Psoas muscle (tissue), 8 donors: Measurements from ENCODE around the gene SUSD4. TPM values are rescaled to one million over a fixed set of nuclear protein-coding genes. Genes with fewer than 3 reads are reported as not detected.

Source experiments
- ATAC-seq, 4 donors: fragments of 200-7000 bp; cut with Tn5 transposase; one replicate each; pipeline ENCODE4 v1.9.1; 2020; ENCODE audit warnings: moderate library complexity in 3 of 4, mild to moderate bottlenecking in 2 of 4
- DNase-seq, 2 donors: peaks; one replicate each; pipeline ENCODE4 v3.0.0-alpha.2; 2020
- H3K27ac ChIP-seq: fragments of 200-600 bp; one replicate; pipeline ENCODE4 v1.8.0; 2022
- H3K27me3 ChIP-seq, 3 donors: fragments of 200-600 bp in 1 of 3; one replicate each; pipeline versions ENCODE4 v1.6.1 to v1.8.0; 2013 to 2022; ENCODE audit warnings: low read length in 2 of 3, mild to moderate bottlenecking in 2 of 3, moderate library complexity in 1 of 3; ENCODE audit not compliant: insufficient read depth in 3 of 3
- H3K36me3 ChIP-seq, 2 donors: fragments of 200-600 bp in 1 of 2; one replicate each; pipeline versions ENCODE4 v1.6.1 to v1.8.0; 2013 to 2022; ENCODE audit warnings: low read depth in 1 of 2, mild to moderate bottlenecking in 1 of 2, moderate library complexity in 1 of 2; ENCODE audit not compliant: insufficient read depth in 1 of 2
- H3K4me1 ChIP-seq: fragments of 200-600 bp; one replicate; pipeline ENCODE4 v1.8.0; 2022
- H3K4me3 ChIP-seq: fragments of 200-600 bp; one replicate; pipeline ENCODE4 v1.8.0; 2022; ENCODE audit warnings: mild to moderate bottlenecking
- H3K9me3 ChIP-seq: fragments of 200-600 bp; one replicate; pipeline ENCODE4 v1.8.0; 2022
- CTCF ChIP-seq: fragments of 200-600 bp; IDR thresholded peaks from one replicate; pipeline ENCODE4 v1.8.0; 2022; ENCODE audit warnings: antibody characterized with exemption
- whole genome bisulfite sequencing, 3 donors: extraction: QIAGEN DNeasy Blood & Tissue Kit; methylation state at CpG; one replicate each; pipeline versions ENCODE4 v1.1.6 to v1.1.7; 2013; 5-methylcytosine and 5-hydroxymethylcytosine counted together
- intact Hi-C, 2 donors: fragments of 100-400 bp; cut with DNase I; formaldehyde crosslinking; loops; one replicate each; pipeline versions ENCODE4 v1.11.0 to v1.14.2; 2022
- polyA plus RNA-seq, 3 donors: library from polyadenylated mRNA; stranded (reverse); fragments of 200-250 nt; gene quantifications; one replicate each; pipeline ENCODE4 v1.2.3, GENCODE V29; 2013
- total RNA-seq, 4 donors: library from RNA; stranded (reverse); fragmentation: NEBNext Ultra II Directional in 2 of 4; extraction: Animal tissue kit (Norgen Biotek cat#: 25700) in 2 of 4; gene quantifications; one replicate each; pipeline versions ENCODE4 v1.2.1 to v1.2.4, GENCODE V29; 2021 to 2023
- donor health status: healthy with polysubstance abuse.
- donor health status: DM: no; HTN: no; CAD: no; lungs with moderate emphysema.
- donor health status: Bipolar disorder and iron deficiency.
- donor health status: healthy.
- donor health status: DM: yes; HTN: yes; CAD: no.
- donor health status: DM: no; HTN: no; CAD: no.
- donor health status: DM: no; HTN: no; CAD: no.
- donor health status: DM: yes; HTN: yes; CAD: no.

The SUSD4 gene
- total and polyA plus RNA-seq, 7 donors = 0.08 to 3.9 (median 0.21) TPM

DNA sequence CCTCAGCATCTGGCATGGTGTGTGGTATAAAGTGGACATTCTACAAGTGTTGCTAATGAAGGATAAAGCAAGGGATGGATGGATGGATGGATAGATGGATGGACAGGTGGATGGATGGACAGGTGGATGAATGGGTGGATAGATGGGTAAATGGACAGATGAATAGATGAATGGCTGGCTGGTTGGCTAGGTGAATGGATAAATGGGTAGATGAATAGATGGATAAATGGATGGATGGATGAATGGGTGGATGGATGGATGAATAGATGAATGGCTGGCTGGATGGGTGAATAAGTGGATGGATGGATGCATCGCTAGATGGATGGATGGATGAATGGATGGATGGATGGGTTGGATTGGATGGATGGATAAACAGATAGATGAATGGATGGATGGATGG lies 66.2 kb downstream of the SUSD4 start:
- Histone ChIP-seq H3K4me1 (no peaks in the 10 kb centered on the region), H3K9me3 (no peaks in the 10 kb centered on the region), H3K36me3 (no peaks in the 10 kb centered on the region), H3K27ac (no peak overlapping the region), H3K4me3 (no peak overlapping the region), H3K27me3 (peaks cover 0 to 4% (median 2%) of the 10 kb centered on the region in 3 donors)
- intact Hi-C loops = no loop called here
- TF ChIP-seq CTCF = no peak
- DNase-seq = no peak
- 100% methylated on average over 1 of the region's 1 CpG for WGBS, 3 donors
- ATAC-seq = no peak

DNA sequence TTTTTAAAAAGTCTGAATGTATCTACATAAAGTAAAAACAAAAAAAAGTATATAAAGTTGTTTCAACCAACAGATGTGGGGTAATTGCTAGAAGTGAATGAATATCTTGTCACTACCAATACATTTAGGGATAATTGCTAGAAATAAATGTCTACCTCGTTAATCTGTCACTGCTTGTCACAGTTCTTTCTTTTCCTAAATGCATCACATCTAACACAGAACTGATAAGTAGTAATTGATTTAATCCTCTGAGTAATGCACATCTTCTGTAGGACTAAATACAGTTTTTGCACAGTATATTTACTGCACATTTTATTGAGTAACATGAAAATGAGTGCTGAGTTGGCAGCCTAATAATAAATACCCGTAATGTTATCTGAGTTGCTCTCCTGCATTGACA lies 72.2 kb downstream of the SUSD4 start:
- no peak for DNase-seq
- 79 to 88% (median 82%) methylated on average over 2 of the region's 2 CpGs for WGBS, 3 donors
- ATAC-seq = no peak
- Histone ChIP-seq H3K4me3 (no peak overlapping the region), H3K27me3 (peaks cover 0 to 4% (median 2%) of the 10 kb centered on the region in 3 donors), H3K9me3 (no peaks in the 10 kb centered on the region), H3K4me1 (no peaks in the 10 kb centered on the region), H3K27ac (no peak overlapping the region), H3K36me3 (no peaks in the 10 kb centered on the region)
- intact Hi-C loops = no loop called here
- no peak for TF ChIP-seq CTCF

- WGBS, 3 donors = 50 to 58% (median 55%) methylated on average over 3 of the region's 3 CpGs
- no peak for ATAC-seq
- intact Hi-C loops = no loop called here
- H3K36me3 ChIP-seq = no peaks in the 10 kb centered on the region
- H3K9me3 ChIP-seq = no peaks in the 10 kb centered on the region
- peaks cover 0 to 4% (median 2%) of the 10 kb centered on the region in 3 donors for H3K27me3 ChIP-seq
- H3K4me1 ChIP-seq = no peaks in the 10 kb centered on the region
- no peak for TF ChIP-seq CTCF
- no peak overlapping the region for H3K4me3 ChIP-seq
- DNase-seq = no peak
- H3K27ac ChIP-seq = no peak overlapping the region
Measured at GRCh38 chr1:223290397-223290796, 73.6 kb downstream of the SUSD4 start.

GRCh38 chr1:223289621-223290020 lies 74.4 kb downstream of the SUSD4 start:
- Histone ChIP-seq H3K27me3 (peaks cover 0 to 4% (median 2%) of the 10 kb centered on the region in 3 donors), H3K4me3 (no peak overlapping the region), H3K36me3 (no peaks in the 10 kb centered on the region), H3K27ac (no peak overlapping the region), H3K4me1 (no peaks in the 10 kb centered on the region), H3K9me3 (no peaks in the 10 kb centered on the region)
- ATAC-seq = no peak
- WGBS, 3 donors = 87 to 94% (median 87%) methylated on average over 3 of the region's 3 CpGs
- no peak for TF ChIP-seq CTCF
- intact Hi-C loops = no loop called here
- DNase-seq = no peak

GRCh38 chr1:223288826-223289225 lies 75.2 kb downstream of the SUSD4 start:
- no peak overlapping the region for H3K4me3 ChIP-seq
- H3K4me1 ChIP-seq = no peaks in the 10 kb centered on the region
- H3K36me3 ChIP-seq = no peaks in the 10 kb centered on the region
- 89 to 94% (median 90%) methylated on average over 5 of the region's 5 CpGs for WGBS, 3 donors
- ATAC-seq (no peak), DNase-seq (no peak)
- H3K27me3 ChIP-seq = peaks cover 0 to 4% (median 2%) of the 10 kb centered on the region in 3 donors
- intact Hi-C loops = no loop called here
- H3K27ac ChIP-seq = no peak overlapping the region
- no peak for TF ChIP-seq CTCF
- H3K9me3 ChIP-seq = no peaks in the 10 kb centered on the region
